GM12878 (cell line): ENCODE measurements around the gene TMEM82. TPM values are rescaled to one million over a fixed set of nuclear protein-coding genes. Genes with fewer than 3 reads are reported as not detected.

Experiments
- ATAC-seq: fragments of 200-7000 bp; cut with Tn5 transposase; 3 replicates; pipeline ENCODE4 v1.9.1; 2020; ENCODE audit warnings: mild to moderate bottlenecking, moderate library complexity
- BruUV-seq: library from RNA; stranded (reverse); fragments of 400-500 nt; replicated peaks from 2 replicates; lab custom pipeline; 2021; lab: Mats Ljungman, UMichigan
- CTCF ChIA-PET: fragments of 300-600 bp; sonication (Branson Sonifier 250); formaldehyde crosslinking; extraction: SDS; loops from one replicate; lab custom pipeline; 2021; ENCODE audit warnings: inconsistent platforms; lab: Yijun Ruan, JAX
- POLR2A ChIA-PET: fragments of 350-600 bp; formaldehyde crosslinking; extraction: SDS; loops from one replicate; lab custom pipeline; 2021; ENCODE audit warnings: inconsistent platforms; lab: Charles Lee
- RAD21 ChIA-PET: fragments of 300-600 bp; sonication (Branson Sonifier 250); formaldehyde crosslinking; loops from one replicate; lab custom pipeline; 2023; ENCODE audit warnings: antibody characterized with exemption; ENCODE audit not compliant: unreplicated experiment; lab: Charles Lee
- SMC1A ChIA-PET: fragments of 300-600 bp; sonication (Branson Sonifier 250); formaldehyde crosslinking; loops from one replicate; lab custom pipeline; 2023; ENCODE audit not compliant: unreplicated experiment, uncharacterized antibody; lab: Charles Lee
- DNase-seq: peaks from one replicate; pipeline ENCODE4 v3.0.0-alpha.2; 2011; ENCODE audit warnings: low read depth, low spot score
- FAIRE-seq: peaks from 3 replicates; lab custom pipeline; 2011; peaks lifted over from hg19 to GRCh38; lab: Jason Lieb, UNC
- H2AFZ ChIP-seq: 2 replicates; pipeline ENCODE4 v1.6.0; 2011; ENCODE audit warnings: low read depth, low read length, control low read depth; ENCODE audit not compliant: control insufficient read depth
- H3K27ac ChIP-seq: 2 replicates; pipeline ENCODE4 v1.5.1; 2011; ENCODE audit warnings: control low read depth; ENCODE audit not compliant: control insufficient read depth, insufficient read depth
- H3K27me3 ChIP-seq, 2 experiments: replicated peaks in 1 of 2; 2 replicates each; pipeline versions ENCODE4 v1.6.0 to v1.6.1; 2011; ENCODE audit warnings: low read length in 1 of 2; ENCODE audit not compliant: control insufficient read depth in 2 of 2, insufficient read depth in 2 of 2
- H3K36me3 ChIP-seq, 2 experiments: 2 replicates each; pipeline ENCODE4 v1.5.1; 2011; ENCODE audit warnings: low read length in 1 of 2; ENCODE audit not compliant: control insufficient read depth in 2 of 2, insufficient read depth in 2 of 2
- H3K4me1 ChIP-seq: 2 replicates; pipeline ENCODE4 v1.6.1; 2011; ENCODE audit warnings: mild to moderate bottlenecking, low read length, moderate library complexity, mixed read lengths; ENCODE audit not compliant: control insufficient read depth, insufficient read depth
- H3K4me2 ChIP-seq: 2 replicates; pipeline ENCODE4 v1.6.0; 2011; ENCODE audit warnings: control low read depth; ENCODE audit not compliant: control insufficient read depth, insufficient read depth
- H3K4me3 ChIP-seq: fragments of 200-600 bp; sonication (generic); 2 replicates; pipeline ENCODE4 v1.5.1; 2016
- H3K79me2 ChIP-seq: 2 replicates; pipeline ENCODE4 v1.6.0; 2011; ENCODE audit warnings: low read length; ENCODE audit not compliant: control insufficient read depth, insufficient read depth
- H3K9ac ChIP-seq: 2 replicates; pipeline ENCODE4 v1.8.0; 2011; ENCODE audit warnings: low read length, control low read depth, mixed read lengths; ENCODE audit not compliant: control insufficient read depth, insufficient read depth
- H3K9me3 ChIP-seq: replicated peaks from 3 replicates; pipeline ENCODE4 v1.5.1; 2011; ENCODE audit warnings: mild to moderate bottlenecking, low read length; ENCODE audit not compliant: control insufficient read depth, insufficient read depth
- H4K20me1 ChIP-seq: 2 replicates; pipeline ENCODE4 v1.6.0; 2011; ENCODE audit not compliant: control insufficient read depth, insufficient read depth
- ASH2L ChIP-seq: fragments of 300-600, 200-600 bp; sonication (generic); IDR thresholded peaks from 2 replicates; pipeline ENCODE4 v1.6.1; 2017; ENCODE audit warnings: low read depth, mild to moderate bottlenecking, borderline replicate concordance
- CBFB ChIP-seq: IDR thresholded peaks from 2 replicates; pipeline ENCODE4 v1.6.1; 2016; ENCODE audit warnings: antibody characterized with exemption, low read depth
- E2F8 ChIP-seq: fragments of 450-650 bp; IDR thresholded peaks from 2 replicates; pipeline ENCODE4 v1.6.1; 2018; ENCODE audit warnings: mild to moderate bottlenecking, low read depth, moderate library complexity; ENCODE audit not compliant: partially characterized antibody
- EP300 ChIP-seq, 2 experiments: fragments of 150-350 bp in 1 of 2; IDR thresholded peaks; 2 replicates each; pipeline ENCODE4 v1.6.1; 2011 to 2012; ENCODE audit warnings: low read depth in 2 of 2, low read length in 2 of 2, borderline replicate concordance in 1 of 2, improper control_type of control experiment in 1 of 2, inconsistent platforms in 1 of 2; ENCODE audit not compliant: control insufficient read depth in 1 of 2
- GATAD2B ChIP-seq: fragments of 450-650 bp; conservative IDR thresholded peaks from 2 replicates; pipeline ENCODE4 v1.6.1; 2017; ENCODE audit warnings: low read depth, mild to moderate bottlenecking, moderate library complexity
- PML ChIP-seq: IDR thresholded peaks from 2 replicates; pipeline ENCODE4 v1.6.1; 2012; ENCODE audit warnings: low read length, inconsistent platforms
- SREBF1 ChIP-seq: IDR thresholded peaks from 2 replicates; pipeline ENCODE4 v1.6.1; 2012; ENCODE audit warnings: mild to moderate bottlenecking, low read length
- TAF1 ChIP-seq: IDR thresholded peaks from 2 replicates; pipeline ENCODE4 v1.6.1; 2011; ENCODE audit warnings: mild to moderate bottlenecking, low read depth, low read length, borderline replicate concordance
- WRNIP1 ChIP-seq: IDR thresholded peaks from 2 replicates; pipeline ENCODE4 v1.6.1; 2011; ENCODE audit warnings: low read depth, low read length, improper control_type of control experiment, borderline replicate concordance
- ZNF384 ChIP-seq: IDR thresholded peaks from 2 replicates; pipeline ENCODE4 v1.6.1; 2012; ENCODE audit warnings: low read depth, mild to moderate bottlenecking, low read length, improper control_type of control experiment, borderline replicate concordance
- WGBS: methylation state at CpG from one replicate; pipeline ENCODE4 v1.1.6; 2016; ENCODE audit warnings: low lambda C conversion rate; ENCODE audit not compliant: insufficient replicate concordance, insufficient coverage; ENCODE audit errors: missing lambda C conversion rate; 5-methylcytosine and 5-hydroxymethylcytosine counted together
- in situ Hi-C: fragments of 300-500 bp; cut with MboI; formaldehyde crosslinking; loops from 9 replicates; pipeline ENCODE4 v1.14.3; 2018; ENCODE audit warnings: mixed read lengths
- intact Hi-C: fragments of 100-400 bp; cut with micrococcal nuclease; formaldehyde crosslinking; loops from one replicate; pipeline ENCODE4 v1.14.2; 2022; ENCODE audit not compliant: unreplicated experiment
- polyA plus RNA-seq, 11 experiments: library from polyadenylated mRNA; depleted of rRNA in 4 of 11; unstranded in 6 of 11; stranded (reverse) in 5 of 11; fragments of >200 nt; fragmentation: Nextera tagmentation in 4 of 11; fragmentation: Illumina TruSeq in 1 of 11; extraction: Ambion mirVana in 4 of 11; extraction: Trizol in 1 of 11; gene quantifications; 1 replicate in 1 of 11; 2 replicates in 10 of 11; pipeline versions ENCODE4 v1.2.1 to v1.2.3, GENCODE V29; 2011 to 2016; ENCODE audit warnings: inconsistent platforms in 2 of 11, missing spikeins in 2 of 11, low read depth in 1 of 11
- total RNA-seq, 4 experiments: library from RNA; depleted of rRNA in 3 of 4; stranded (reverse); fragments of >200 nt in 3 of 4; fragmentation: Illumina TruSeq in 1 of 4; extraction: Trizol in 1 of 4; gene quantifications; 2 replicates each; pipeline versions ENCODE4 v1.2.1 to v1.2.3, GENCODE V29; 2013 to 2021
- TF ChIP-seq, protein P1 (sequence below): fragments of 150-350 bp; IDR thresholded peaks from 2 replicates; pipeline ENCODE4 v1.6.1; 2016; ENCODE audit warnings: low read depth, low read length

The TMEM82 gene
- total and polyA plus RNA-seq, 10 of the 15 experiments (the other 5 are each of a cell fraction or from before 2014, with no cell fraction given), result not detected

GRCh38 chr1:15755646-15756040 lies 13.3 kb downstream of the TMEM82 start:
- ChIA-PET RAD21 (no interaction called here), CTCF (no interaction called here), SMC1A (no interaction called here), POLR2A (interaction anchor here (0.6 kb wide), 1 partner anchor 201 kb away, joined by 6 read pairs; no protein-coding TSS in a partner anchor)
- no peak overlapping the region for H3K9ac ChIP-seq
- ATAC-seq (peak; percentile 30; the same call in 1 of the 3 replicates), FAIRE-seq (no peak), DNase-seq (no peak)
- in situ Hi-C loops, result no loop called here
- H3K27ac ChIP-seq, result no peak overlapping the region
- H3K9me3 ChIP-seq, result no peaks in the 10 kb centered on the region
- no peaks in the 10 kb centered on the region for H3K79me2 ChIP-seq
- no peak for TF ChIP-seq PML
- TF ChIP-seq ZNF384, result no peak
- no peak for TF ChIP-seq ASH2L
- no peak for TF ChIP-seq E2F8
- no peak for TF ChIP-seq WRNIP1
- TF ChIP-seq CBFB, result no peak
- TF ChIP-seq, protein P1, sequence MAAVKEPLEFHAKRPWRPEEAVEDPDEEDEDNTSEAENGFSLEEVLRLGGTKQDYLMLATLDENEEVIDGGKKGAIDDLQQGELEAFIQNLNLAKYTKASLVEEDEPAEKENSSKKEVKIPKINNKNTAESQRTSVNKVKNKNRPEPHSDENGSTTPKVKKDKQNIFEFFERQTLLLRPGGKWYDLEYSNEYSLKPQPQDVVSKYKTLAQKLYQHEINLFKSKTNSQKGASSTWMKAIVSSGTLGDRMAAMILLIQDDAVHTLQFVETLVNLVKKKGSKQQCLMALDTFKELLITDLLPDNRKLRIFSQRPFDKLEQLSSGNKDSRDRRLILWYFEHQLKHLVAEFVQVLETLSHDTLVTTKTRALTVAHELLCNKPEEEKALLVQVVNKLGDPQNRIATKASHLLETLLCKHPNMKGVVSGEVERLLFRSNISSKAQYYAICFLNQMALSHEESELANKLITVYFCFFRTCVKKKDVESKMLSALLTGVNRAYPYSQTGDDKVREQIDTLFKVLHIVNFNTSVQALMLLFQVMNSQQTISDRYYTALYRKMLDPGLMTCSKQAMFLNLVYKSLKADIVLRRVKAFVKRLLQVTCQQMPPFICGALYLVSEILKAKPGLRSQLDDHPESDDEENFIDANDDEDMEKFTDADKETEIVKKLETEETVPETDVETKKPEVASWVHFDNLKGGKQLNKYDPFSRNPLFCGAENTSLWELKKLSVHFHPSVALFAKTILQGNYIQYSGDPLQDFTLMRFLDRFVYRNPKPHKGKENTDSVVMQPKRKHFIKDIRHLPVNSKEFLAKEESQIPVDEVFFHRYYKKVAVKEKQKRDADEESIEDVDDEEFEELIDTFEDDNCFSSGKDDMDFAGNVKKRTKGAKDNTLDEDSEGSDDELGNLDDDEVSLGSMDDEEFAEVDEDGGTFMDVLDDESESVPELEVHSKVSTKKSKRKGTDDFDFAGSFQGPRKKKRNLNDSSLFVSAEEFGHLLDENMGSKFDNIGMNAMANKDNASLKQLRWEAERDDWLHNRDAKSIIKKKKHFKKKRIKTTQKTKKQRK, result no peak
- TF ChIP-seq GATAD2B, result no peak
- no peak for TF ChIP-seq TAF1
- TF ChIP-seq EP300 (IDR thresholded peaks at IDR 0.05; ENCODE audit: borderline replicate concordance in 1 of 2, control insufficient read depth in 1 of 2, low read depth in 2 of 2, low read length in 2 of 2), result no peak
- no peak for TF ChIP-seq SREBF1
- H4K20me1 ChIP-seq, result no peaks in the 10 kb centered on the region
- no peak overlapping the region for H2AFZ ChIP-seq
- 22% methylated on average over 4 of the region's 4 CpGs for WGBS
- intact Hi-C loops, result no loop called here
- H3K27me3 ChIP-seq, result peaks cover 8 to 22% of the 10 kb centered on the region in 2 experiments; a peak in 3 of 4 replicates
- no peak overlapping the region for H3K4me3 ChIP-seq
- H3K4me2 ChIP-seq, result no peak overlapping the region
- no TSS peak for BruUV-seq
- H3K4me1 ChIP-seq, result no peaks in the 10 kb centered on the region
- H3K36me3 ChIP-seq, result no peaks in the 10 kb centered on the region
